ENCODE measurements around the gene PDP2.
"Not testable (repeated sequence)": the region's sequence is repeated elsewhere in the genome, so short reads cannot be mapped to it uniquely, and the experiment has no call there.

The PDP2 gene

GRCh38 chr16:66886321-66886720 is 6.0 kb downstream of the PDP2 start:
- no peak for DNase-seq (ENCODE audit: low spot score)

- DNase-seq (ENCODE audit: low spot score) = no peak
These were observed 6.6 kb downstream of the PDP2 start for GRCh38 chr16:66886914-66887313.

DNA sequence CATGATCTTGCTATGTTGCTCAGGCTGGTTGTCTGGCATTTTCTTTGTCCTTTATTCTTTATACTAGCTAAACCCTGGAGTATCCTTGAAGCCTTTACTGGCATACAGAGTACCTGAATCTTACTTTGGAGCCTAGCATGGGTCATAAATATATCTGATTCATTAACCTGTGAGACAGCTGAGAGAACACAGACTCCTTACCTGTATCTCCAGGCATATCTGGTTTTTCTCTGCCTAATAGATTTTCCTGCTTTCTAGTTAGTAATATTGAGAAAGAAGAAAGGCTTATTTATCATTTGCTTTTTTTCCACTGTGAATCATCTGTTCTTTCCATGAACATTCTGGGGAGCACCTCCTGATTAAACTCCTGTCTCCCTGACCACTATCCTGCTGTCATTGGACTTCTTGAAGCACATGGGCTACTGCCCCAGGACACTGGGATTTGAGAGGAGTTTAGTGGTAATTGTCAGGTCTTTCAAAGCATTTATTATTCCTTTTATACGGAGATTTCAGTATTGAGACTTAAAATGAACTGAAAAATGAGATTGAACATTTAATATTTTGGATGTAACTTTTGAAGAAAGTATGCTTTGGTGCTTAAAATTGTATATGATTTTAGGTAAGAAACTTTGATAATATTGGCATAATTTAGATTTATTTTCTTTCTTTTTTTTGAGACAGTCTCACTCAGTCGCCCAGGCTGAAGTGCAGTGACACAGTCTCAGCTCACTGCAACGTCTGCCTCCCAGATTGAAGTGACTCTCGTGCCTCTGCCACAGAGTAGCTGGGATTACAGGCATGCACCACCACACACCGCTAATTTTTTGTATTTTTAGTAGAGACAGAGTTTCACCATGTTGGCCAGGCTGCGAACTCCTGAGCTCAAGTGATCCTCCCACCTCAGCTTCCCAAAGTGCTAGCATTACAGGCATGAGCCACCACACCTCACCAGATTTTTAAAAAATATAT is 8.6 kb downstream of the PDP2 start:
- DNase-seq (ENCODE audit: low spot score) = no peak

GRCh38 chr16:66889622-66890021 is 9.3 kb downstream of the PDP2 start:
- DNase-seq (ENCODE audit: low spot score) = no peak

GRCh38 chr16:66890799-66891198 is 10.5 kb downstream of the PDP2 start:
- no peak for DNase-seq (ENCODE audit: low spot score)

DNA sequence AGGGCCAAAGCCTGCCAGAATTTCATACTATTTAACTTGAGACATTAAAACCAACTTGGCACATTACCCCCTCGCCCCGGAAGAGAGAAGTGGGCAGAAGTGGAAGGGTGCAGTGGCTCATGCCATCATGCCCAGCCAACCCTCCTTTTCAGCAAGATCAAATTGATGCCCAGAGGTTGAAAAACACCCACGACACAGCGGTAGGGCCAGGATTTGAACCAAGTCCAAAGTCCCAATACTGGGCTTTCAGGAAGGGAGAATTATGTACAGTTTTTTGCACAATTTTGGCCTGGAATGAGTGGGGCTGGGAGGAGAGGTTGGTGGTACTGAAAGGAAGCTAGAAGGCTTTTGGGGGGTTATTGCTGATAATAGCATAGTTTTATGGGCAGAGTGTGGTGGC is 11.0 kb downstream of the PDP2 start:
- DNase-seq (ENCODE audit: low spot score) = no peak

DNA sequence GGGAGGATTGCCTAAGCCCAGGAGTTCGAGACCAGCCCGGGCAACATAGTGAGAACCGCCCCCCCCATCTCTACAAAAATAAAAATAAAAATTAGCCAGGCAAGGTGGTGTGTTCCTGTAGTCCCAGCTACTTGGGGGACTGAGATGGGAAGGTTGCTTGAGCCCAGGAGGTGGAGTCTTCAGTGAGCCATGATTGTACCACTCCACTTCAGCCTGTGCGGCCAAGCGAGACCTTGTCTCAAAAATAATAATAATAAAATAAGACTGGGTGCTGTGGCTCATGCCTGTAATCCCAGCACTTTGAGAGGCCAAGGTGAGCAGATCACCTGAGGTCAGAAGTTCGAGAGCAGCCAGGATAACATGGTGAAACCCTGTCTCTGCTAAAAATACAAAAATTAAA is 11.5 kb downstream of the PDP2 start:
- no peak for DNase-seq (ENCODE audit: low spot score)

DNA sequence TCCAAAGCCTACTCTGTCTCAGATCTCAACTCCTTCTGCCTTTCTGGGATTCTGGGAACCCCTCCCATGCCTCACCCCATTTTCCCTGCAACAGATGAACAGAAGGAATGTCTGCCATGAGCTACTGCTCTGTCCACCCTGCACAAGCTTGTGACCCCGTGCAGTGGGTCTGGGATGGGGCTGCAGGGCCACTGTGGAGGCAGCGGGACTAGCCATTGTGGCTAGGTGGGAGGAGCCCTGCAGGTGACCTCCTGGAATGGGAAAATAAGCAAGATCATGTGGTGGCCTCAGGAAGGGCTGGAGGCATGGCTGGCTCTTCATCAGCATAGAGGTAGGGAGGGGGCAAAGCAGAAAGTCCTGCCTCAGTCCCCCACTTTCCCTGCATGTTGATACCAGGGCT is 13.7 kb downstream of the PDP2 start:
- DNase-seq (ENCODE audit: low spot score) = no peak

DNA sequence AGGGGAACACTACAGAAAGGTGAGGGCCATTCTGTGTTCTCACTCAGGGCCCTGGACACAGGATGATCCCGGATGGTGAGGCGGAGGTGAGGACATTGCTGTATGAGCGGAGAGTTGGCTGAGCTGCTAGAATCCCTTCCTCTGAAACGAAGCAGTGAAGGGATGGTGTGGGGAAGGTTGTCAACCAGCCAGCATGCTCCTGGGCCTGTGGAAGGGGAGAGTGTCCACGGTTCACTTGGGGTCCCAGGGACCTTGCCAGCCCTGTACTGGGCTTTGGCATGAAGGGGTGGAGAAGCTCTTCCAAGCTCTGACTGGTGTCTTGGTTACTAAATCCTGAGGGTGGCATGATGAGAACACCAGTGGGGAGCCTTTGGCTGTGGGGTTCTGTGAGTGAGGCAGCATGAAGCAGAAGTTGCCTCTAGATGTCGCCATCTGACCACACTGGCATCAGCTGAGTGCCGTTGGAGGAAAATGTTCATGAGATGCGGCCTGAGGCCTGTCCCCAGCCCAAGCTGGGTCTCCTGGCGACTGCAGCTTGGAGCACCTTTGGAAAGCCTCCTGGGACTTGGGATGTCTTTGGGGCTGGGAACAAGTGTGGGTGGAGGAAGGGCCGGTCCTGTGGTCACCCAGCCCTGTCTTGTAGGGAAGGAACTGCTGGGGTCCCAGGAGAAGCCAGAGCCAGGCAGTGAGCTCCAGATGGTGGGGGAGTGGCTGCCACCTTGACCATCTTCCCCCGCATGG is 14.8 kb downstream of the PDP2 start:
- peak; percentile 60 for DNase-seq (ENCODE audit: low spot score)

- no peak for DNase-seq (ENCODE audit: low spot score)
These were observed 15.3 kb downstream of the PDP2 start for GRCh38 chr16:66895689-66895979.

DNA sequence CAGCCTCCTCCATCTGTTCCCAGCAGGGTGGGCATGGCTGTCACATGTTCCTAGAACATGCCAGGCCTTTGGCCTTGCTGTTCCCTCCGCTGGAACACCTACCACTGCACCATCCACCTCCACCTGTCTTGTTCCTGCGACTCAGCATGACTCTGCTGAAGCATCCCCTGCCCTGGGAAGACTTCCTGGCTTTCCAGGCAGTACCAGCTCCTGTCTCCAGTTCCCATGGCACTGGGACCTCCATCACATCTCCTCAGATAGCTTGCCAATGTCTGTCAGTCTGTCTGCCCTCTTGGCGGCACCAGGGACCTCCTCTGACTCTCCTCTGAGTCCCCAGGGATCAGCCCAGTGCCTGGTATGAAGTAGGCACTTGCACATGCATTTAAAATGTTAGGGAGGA is 15.7 kb downstream of the PDP2 start:
- DNase-seq (ENCODE audit: low spot score) = no peak

DNA sequence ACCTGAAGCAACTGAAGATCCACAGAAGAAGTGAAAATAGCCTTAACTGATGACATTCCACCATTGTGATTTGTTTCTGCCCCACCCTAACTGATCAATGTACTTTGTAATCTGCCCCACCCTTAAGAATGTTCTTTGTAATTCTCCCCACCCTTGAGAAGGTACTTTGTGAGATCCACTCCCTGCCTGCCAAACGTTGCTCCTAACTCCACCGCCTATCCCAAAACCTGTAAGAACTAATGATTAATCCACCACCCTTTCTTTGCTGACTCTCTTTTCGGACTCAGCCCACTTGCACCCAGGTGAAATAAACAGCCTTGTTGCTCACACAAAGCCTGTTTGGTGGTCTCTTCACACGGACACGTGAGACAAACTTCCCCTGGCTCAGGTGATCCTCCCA is 16.4 kb downstream of the PDP2 start:
- DNase-seq (ENCODE audit: low spot score) = not testable (repeated sequence)

DNA sequence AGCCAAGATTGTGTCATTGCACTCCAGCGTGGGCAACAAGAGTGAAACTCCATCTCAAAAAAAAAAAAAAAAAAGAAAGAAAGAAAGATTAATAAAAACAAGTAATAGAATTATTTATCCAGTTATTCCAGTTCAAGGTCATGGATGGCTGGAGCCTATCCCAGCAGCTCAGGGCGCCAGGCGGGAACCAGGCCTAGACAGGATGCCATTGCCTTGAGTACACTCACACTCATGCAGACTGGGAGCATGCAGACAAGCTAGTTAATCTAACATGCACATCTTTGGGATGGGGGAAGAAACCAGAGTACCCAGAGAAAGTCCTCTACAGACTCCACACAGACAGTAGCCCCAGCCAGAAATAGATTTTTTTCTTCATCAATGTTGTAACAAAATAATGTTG is 17.9 kb downstream of the PDP2 start:
- no peak for DNase-seq (ENCODE audit: low spot score)

DNA sequence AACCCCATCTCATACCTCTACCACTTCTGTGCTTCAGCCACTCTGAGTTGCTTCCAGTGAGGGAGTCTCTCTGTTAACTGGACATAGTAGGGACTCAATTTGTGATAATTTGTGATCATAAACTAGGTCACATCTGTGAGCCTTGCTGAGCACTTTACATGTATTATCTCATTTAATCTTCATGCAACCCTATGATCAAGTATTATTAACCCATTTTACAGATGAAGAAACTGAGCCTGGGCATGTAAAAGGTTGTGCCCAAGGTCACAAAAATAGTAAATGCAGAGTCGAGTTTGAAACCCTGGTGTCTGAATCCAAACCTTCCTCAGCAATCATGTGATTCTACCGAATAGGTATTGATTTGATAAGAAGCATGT is 18.6 kb downstream of the PDP2 start:
- DNase-seq (ENCODE audit: low spot score) = no peak

DNA sequence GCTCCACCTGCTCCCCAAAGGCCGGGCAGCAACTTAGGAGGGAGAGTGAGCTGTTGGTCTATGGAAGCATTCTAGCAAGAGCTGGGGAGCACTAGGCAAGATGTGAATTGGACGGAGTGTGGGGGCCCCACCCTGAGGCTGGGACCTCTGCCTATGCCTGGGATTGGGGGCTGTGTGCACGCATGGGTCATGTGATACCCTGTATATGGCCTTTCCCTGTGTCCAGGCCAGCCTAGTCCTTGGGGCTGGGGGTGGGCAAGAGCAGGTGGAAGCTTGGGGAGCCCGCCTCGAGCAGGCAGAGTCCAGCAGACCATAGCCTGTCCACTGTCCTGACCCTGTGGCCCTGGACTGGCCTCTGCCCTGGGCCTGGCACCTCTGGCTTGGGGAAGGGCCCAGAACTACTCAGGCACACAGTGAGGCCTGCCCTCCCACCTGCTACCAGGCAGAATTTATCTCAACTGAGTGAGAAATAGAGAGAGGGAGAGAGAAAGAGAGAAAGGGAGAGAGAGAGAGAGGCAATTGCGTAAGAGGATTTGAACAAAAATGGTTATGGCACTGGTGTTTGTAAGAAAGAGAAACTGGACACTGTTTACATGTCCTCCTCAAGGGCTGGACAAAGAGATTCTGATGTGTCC is 19.1 kb downstream of the PDP2 start:
- no peak for DNase-seq (ENCODE audit: low spot score)

GRCh38 chr16:66899945-66900710 is 19.8 kb downstream of the PDP2 start:
- no peak for DNase-seq (ENCODE audit: low spot score)

- DNase-seq (ENCODE audit: low spot score) = no peak
These were observed 20.6 kb downstream of the PDP2 start for GRCh38 chr16:66900721-66901441.

DNA sequence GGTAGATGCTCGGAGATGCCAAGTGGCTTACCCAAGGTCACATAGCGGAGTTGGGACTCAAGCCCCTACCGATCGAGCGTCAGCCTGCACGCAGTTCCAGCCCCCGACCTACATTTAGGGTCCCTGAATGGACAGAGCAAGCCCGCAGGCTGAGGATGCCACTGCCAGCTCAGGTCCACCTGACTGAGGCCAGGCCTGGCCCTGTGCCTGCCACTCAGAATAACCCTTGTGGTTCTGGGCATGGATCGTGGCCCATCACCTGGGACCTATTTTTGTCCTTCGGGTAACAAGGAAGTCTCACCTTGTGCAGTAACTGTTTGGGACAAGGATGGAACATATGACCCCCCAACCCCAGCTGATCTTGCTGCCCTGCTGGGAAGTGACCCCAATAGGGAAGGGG is 21.3 kb downstream of the PDP2 start:
- no peak for DNase-seq (ENCODE audit: low spot score)

DNA sequence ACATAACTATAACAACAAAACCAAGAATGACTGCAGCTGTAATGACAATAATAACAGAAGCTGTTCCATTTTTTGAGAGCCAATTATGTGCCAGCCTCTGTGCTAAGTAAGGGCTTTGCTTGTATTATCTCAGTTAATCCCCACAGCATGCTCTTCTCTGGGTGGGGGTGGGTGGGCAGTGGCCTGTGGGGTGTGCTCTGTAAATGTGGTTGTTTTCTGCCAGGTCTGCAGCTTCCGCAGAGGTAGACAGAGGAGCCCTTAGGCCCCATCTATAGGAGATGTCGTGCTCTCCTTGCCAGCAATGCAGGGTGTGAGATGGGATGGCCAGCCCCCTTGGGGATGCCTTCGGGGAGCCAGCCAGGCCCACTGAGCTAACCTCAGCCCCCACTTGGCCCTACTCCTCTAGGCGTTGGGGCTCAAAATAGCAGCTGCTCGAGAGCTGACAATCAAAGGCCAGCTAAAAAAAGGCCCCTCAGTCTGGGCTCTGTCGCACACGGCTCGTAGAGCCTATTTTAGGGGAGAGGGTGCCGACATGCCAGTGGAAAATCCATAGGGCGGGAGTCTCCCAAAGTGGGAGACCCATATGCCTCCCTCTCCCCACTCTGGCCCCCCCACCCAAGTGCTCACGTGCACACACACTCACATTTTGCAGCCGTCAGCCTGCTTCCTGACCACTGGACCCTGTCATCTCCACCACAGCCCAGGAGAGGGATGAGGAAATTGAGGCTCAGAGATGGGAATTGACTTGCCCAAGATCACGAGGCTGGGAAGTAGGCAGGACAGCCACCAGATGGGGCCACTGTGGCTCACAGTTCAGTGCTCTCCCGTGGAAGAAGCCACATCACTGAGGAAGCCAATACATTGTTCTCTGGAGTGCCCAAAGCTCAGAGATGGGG is 22.6 kb downstream of the PDP2 start:
- no peak for DNase-seq (ENCODE audit: low spot score)

Measured in putamen (tissue), 1 donor.